Gastrocnemius medialis (tissue), 4 donors: ENCODE measurements around the gene SULT2A1. TPM values are rescaled to one million over a fixed set of nuclear protein-coding genes. Genes with fewer than 3 reads are reported as not detected.

Experiments used
- ATAC-seq, 2 donors: fragments of 150-250 bp; one replicate each; pipeline ENCODE4 v1.9.1; 2016
- DNase-seq, 2 donors: peaks; one replicate each; pipeline ENCODE4 v3.0.0-alpha.2; 2019
- H3K27ac ChIP-seq, 4 donors: fragments of 200-600 bp; sonication (generic); 1 replicate in 1 of 4; 2 replicates in 3 of 4; pipeline ENCODE4 v1.5.1; 2016 to 2018; ENCODE audit warnings: mild to moderate bottlenecking in 2 of 4, moderate library complexity in 1 of 4
- H3K27me3 ChIP-seq, 3 donors: fragments of 200-600 bp; sonication (generic) in 2 of 3; 1 replicate in 1 of 3; 2 replicates in 2 of 3; pipeline versions ENCODE4 v1.5.1 to v1.6.0; 2016 to 2019; ENCODE audit warnings: mild to moderate bottlenecking in 1 of 3, moderate library complexity in 1 of 3
- H3K36me3 ChIP-seq, 2 donors: fragments of 200-600 bp; sonication (generic) in 1 of 2; one replicate each; pipeline ENCODE4 v1.5.1; 2017 to 2018
- H3K4me1 ChIP-seq, 2 donors: fragments of 200-600 bp; sonication (generic) in 1 of 2; one replicate each; pipeline ENCODE4 v1.5.1; 2016 to 2017; ENCODE audit warnings: mild to moderate bottlenecking in 2 of 2
- H3K4me3 ChIP-seq, 4 donors: fragments of 200-600 bp; sonication (generic) in 3 of 4; 1 replicate in 1 of 4; 2 replicates in 3 of 4; pipeline ENCODE4 v1.5.1; 2016 to 2019; ENCODE audit warnings: mild to moderate bottlenecking in 2 of 4
- H3K9me3 ChIP-seq, 3 donors: fragments of 200-600 bp; sonication (generic) in 2 of 3; 1 replicate in 1 of 3; 2 replicates in 2 of 3; pipeline ENCODE4 v1.5.1; 2016 to 2019
- POLR2A ChIP-seq, 2 donors: fragments of 450-650 bp; IDR thresholded peaks; one replicate each; pipeline ENCODE4 v1.6.1; 2017; ENCODE audit warnings: antibody characterized with exemption in 2 of 2, mild to moderate bottlenecking in 2 of 2, moderate library complexity in 2 of 2
- in situ Hi-C, 4 donors: fragments of 200-750 bp; cut with MboI; loops; one replicate each; pipeline versions ENCODE4 v1.15.0 to v1.8.0; 2017; ENCODE audit warnings: low sequenced_read_pairs in 4 of 4
- intact Hi-C: fragments of 100-400 bp; cut with DNase I; formaldehyde crosslinking; loops from one replicate; pipeline ENCODE4 v1.15.1; 2023; ENCODE audit warnings: low total_unique reads
- total RNA-seq, 4 donors: library from RNA; depleted of rRNA; stranded (reverse); fragments of >200 nt; gene quantifications; one replicate each; pipeline versions ENCODE4 v1.1.0 to v1.2.3, GENCODE V29; 2016
- TF ChIP-seq, protein P1 (sequence below), 5 experiments: fragments of 450-650 bp in 3 of 5; fragments of 200-600 bp in 2 of 5; sonication (generic) in 2 of 5; IDR thresholded peaks in 4 of 5; conservative IDR thresholded peaks in 1 of 5; 1 replicate in 4 of 5; 2 replicates in 1 of 5; pipeline ENCODE4 v1.5.1; 2016 to 2019; ENCODE audit warnings: antibody characterized with exemption in 5 of 5, mild to moderate bottlenecking in 3 of 5, moderate library complexity in 3 of 5

The SULT2A1 gene
- total RNA-seq, 4 donors from 2014 or later = 0.55 to 1.4 TPM; not detected in 2

DNA sequence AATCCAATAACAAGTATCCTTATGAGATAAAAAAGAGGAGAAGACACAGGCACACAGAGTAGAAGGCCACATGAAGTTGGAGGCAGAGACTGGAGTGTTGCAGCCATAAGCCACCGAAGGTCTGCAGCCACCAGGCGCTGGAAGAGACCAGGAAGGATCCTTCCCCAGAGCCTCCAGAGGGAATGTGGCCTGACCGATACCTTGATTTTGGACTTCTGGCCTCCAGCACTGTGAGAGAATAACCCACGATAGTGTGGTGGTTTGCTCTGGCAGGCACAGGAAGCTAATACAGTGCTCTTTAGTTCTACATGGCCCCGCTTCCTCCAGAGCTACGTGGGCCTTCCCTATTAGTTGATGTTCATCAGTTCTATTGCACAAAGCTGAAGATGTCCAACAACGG, 15.3 kb upstream of the SULT2A1 start:
- in situ Hi-C loops = no loop called here
- H3K27ac ChIP-seq = no peak overlapping the region

DNA sequence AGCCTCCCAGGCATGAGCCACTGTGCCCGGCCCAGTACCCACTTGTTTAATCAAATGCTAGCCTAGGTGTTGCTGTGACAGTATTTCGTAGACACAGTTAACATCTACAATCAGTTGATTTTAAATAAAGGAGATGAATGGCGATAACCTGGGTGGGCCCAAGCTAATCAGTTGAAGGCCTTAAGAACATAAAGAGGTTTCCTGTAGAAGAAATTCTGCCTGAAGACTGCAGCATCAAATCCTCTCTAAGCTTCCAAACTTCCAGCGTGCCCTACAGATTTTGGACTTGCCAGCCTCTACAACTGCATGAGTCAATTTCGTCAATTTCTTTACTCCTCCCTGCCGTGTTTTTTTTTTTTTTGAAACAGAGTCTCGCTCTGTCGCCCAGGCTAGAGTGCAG, 13.2 kb upstream of the SULT2A1 start:
- TF ChIP-seq POLR2A (IDR thresholded peaks at IDR 0.05) = no peak
- TF ChIP-seq, protein P1, sequence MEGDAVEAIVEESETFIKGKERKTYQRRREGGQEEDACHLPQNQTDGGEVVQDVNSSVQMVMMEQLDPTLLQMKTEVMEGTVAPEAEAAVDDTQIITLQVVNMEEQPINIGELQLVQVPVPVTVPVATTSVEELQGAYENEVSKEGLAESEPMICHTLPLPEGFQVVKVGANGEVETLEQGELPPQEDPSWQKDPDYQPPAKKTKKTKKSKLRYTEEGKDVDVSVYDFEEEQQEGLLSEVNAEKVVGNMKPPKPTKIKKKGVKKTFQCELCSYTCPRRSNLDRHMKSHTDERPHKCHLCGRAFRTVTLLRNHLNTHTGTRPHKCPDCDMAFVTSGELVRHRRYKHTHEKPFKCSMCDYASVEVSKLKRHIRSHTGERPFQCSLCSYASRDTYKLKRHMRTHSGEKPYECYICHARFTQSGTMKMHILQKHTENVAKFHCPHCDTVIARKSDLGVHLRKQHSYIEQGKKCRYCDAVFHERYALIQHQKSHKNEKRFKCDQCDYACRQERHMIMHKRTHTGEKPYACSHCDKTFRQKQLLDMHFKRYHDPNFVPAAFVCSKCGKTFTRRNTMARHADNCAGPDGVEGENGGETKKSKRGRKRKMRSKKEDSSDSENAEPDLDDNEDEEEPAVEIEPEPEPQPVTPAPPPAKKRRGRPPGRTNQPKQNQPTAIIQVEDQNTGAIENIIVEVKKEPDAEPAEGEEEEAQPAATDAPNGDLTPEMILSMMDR (IDR thresholded peaks at IDR 0.05 in 4 of 5, conservative IDR thresholded peaks at IDR 0.05 in 1 of 5) = no peak
- H3K27me3 ChIP-seq = peaks cover 0 to 5% (median 0%) of the 10 kb centered on the region in 3 donors

More for the DNA sequence above, 15.3 kb upstream of the SULT2A1 start:
- H3K4me1 ChIP-seq = no peaks in the 10 kb centered on the region
- intact Hi-C loops = no loop called here
- no peak for TF ChIP-seq POLR2A (IDR thresholded peaks at IDR 0.05)
- TF ChIP-seq, protein P1 (IDR thresholded peaks at IDR 0.05 in 4 of 5, conservative IDR thresholded peaks at IDR 0.05 in 1 of 5) = no peak
- peaks cover 0 to 5% (median 0%) of the 10 kb centered on the region in 3 donors for H3K27me3 ChIP-seq
- DNase-seq = no peak
- no peaks in the 10 kb centered on the region for H3K36me3 ChIP-seq
- no peaks in the 10 kb centered on the region for H3K9me3 ChIP-seq
- ATAC-seq = no peak
- no peak overlapping the region for H3K4me3 ChIP-seq

DNA sequence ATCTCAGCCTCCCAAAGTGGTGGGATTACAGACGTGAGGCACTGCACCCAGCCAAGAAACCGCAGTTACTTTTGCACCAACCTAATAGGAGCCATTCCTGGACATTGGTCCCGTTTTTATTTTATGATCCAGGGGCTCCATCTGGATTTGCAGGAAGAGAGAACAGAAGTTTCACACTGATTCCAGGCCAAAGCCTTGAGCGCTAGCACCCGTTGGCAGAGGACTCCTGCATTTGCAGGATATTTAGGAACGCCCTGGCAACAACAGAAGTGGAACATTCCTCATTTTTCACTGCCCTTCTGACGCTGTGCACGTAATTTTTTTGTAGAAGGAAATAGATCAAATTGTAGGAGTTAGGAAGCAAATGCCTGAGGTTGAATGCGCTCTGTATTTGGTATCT, 11.7 kb upstream of the SULT2A1 start:
- peaks cover 0 to 5% (median 3%) of the 10 kb centered on the region in 3 donors for H3K9me3 ChIP-seq
- no peak for DNase-seq
- H3K27me3 ChIP-seq = peaks cover 0 to 5% (median 0%) of the 10 kb centered on the region in 3 donors
- H3K36me3 ChIP-seq = no peaks in the 10 kb centered on the region
- H3K4me1 ChIP-seq = no peaks in the 10 kb centered on the region
- no peak overlapping the region for H3K27ac ChIP-seq
- in situ Hi-C loops (no loop called here), intact Hi-C loops (no loop called here)
- no peak for TF ChIP-seq POLR2A (IDR thresholded peaks at IDR 0.05)
- TF ChIP-seq, protein P1 (IDR thresholded peaks at IDR 0.05 in 4 of 5, conservative IDR thresholded peaks at IDR 0.05 in 1 of 5) = no peak
- H3K4me3 ChIP-seq = no peak overlapping the region
- no peak for ATAC-seq

More for the DNA sequence above, 13.2 kb upstream of the SULT2A1 start:
- in situ Hi-C loops = no loop called here
- Histone ChIP-seq H3K9me3 (peaks cover 0 to 5% (median 3%) of the 10 kb centered on the region in 3 donors), H3K4me1 (no peaks in the 10 kb centered on the region), H3K4me3 (no peak overlapping the region), H3K27ac (no peak overlapping the region), H3K36me3 (no peaks in the 10 kb centered on the region)
- ATAC-seq (no peak), DNase-seq (no peak)
- intact Hi-C loops = no loop called here

DNA sequence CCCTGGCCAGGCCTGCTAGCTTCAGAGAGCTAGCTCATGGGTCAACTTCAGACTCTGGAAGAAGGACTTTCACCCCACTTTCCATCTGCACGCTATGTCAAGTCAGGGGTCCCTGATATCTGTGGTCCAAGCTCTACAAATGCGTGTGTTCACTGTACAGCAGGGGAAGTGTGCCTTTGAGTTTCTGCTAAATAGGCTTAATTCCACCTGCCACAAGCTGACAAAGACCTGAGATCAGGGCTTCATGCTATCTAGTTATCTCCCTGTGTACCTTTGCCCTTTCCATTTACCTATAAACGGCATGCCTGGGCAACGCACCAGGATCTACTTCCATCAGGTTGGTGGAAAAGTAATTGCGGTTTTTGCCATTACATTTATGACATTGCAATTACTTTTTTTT, 10.7 kb upstream of the SULT2A1 start:
- TF ChIP-seq, protein P1 (IDR thresholded peaks at IDR 0.05 in 4 of 5, conservative IDR thresholded peaks at IDR 0.05 in 1 of 5) = no peak
- no peak for TF ChIP-seq POLR2A (IDR thresholded peaks at IDR 0.05)
- Histone ChIP-seq H3K4me1 (no peaks in the 10 kb centered on the region), H3K27me3 (no peaks in the 10 kb centered on the region), H3K36me3 (no peaks in the 10 kb centered on the region), H3K27ac (no peak overlapping the region), H3K4me3 (no peak overlapping the region), H3K9me3 (peaks cover 0 to 5% (median 3%) of the 10 kb centered on the region in 3 donors)
- intact Hi-C loops = no loop called here
- DNase-seq (no peak), ATAC-seq (no peak)
- in situ Hi-C loops = no loop called here

DNA sequence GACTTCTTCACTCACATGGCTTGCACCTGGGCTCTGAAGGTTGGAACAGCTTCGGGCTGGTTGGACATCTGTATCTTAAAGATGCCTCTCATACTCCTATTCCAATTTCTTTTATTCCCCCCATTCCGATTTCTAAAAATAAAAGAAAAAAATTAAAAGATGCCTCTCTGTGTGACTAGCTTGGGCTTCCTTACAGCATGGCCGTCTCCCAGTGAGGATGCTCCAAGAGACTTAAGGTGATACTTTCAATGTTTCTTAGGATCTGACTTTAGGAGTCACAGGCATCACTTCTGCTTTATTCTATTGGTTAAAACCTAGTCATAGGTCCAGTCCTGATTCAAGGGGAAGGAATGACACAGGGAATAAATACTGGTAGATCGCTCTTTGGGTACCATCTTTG, 9.9 kb upstream of the SULT2A1 start:
- TF ChIP-seq, protein P1 (IDR thresholded peaks at IDR 0.05 in 4 of 5, conservative IDR thresholded peaks at IDR 0.05 in 1 of 5) = no peak
- TF ChIP-seq POLR2A (IDR thresholded peaks at IDR 0.05) = no peak
- intact Hi-C loops = no loop called here
- H3K36me3 ChIP-seq = no peaks in the 10 kb centered on the region
- H3K27me3 ChIP-seq = no peaks in the 10 kb centered on the region
- in situ Hi-C loops = no loop called here
- ATAC-seq (no peak), DNase-seq (no peak)
- no peak overlapping the region for H3K4me3 ChIP-seq
- H3K27ac ChIP-seq = no peak overlapping the region
- peaks cover 0 to 5% (median 3%) of the 10 kb centered on the region in 3 donors for H3K9me3 ChIP-seq
- no peaks in the 10 kb centered on the region for H3K4me1 ChIP-seq
